GM12878 (cell line): ENCODE results near the gene CACNA1E.

ENCODE experiments used
- BCL3 ChIP-seq: IDR thresholded peaks from 2 replicates; pipeline ENCODE4 v1.6.1; 2011; ENCODE audit warnings: borderline replicate concordance, low read depth, mild to moderate bottlenecking, moderate library complexity, low read length; ENCODE audit not compliant: insufficient read depth, poor library complexity, severe bottlenecking
- CBFB ChIP-seq: IDR thresholded peaks from 2 replicates; pipeline ENCODE4 v1.6.1; 2016; ENCODE audit warnings: antibody characterized with exemption, low read depth
- CTCF ChIP-seq, 3 experiments: IDR thresholded peaks in 2 of 3; conservative IDR thresholded peaks in 1 of 3; 2 replicates each; pipeline ENCODE4 v1.5.1; 2011; ENCODE audit warnings: low read depth in 3 of 3, low read length in 3 of 3, mild to moderate bottlenecking in 3 of 3, control low read depth in 2 of 3, moderate library complexity in 2 of 3, inconsistent platforms in 1 of 3, mixed read lengths in 1 of 3; ENCODE audit not compliant: control insufficient read depth in 2 of 3, insufficient read depth in 1 of 3; ENCODE audit errors: extremely low read depth in 1 of 3
- EGR1 ChIP-seq, 2 experiments: IDR thresholded peaks; 1 replicate in 1 of 2; 2 replicates in 1 of 2; pipeline ENCODE4 v1.6.1; 2011 to 2012; ENCODE audit warnings: low read depth in 2 of 2, low read length in 2 of 2, borderline replicate concordance in 1 of 2, mild to moderate bottlenecking in 1 of 2, moderate library complexity in 1 of 2
- JUND ChIP-seq: IDR thresholded peaks from 2 replicates; pipeline ENCODE4 v1.6.1; 2012; ENCODE audit warnings: low read depth, mild to moderate bottlenecking, low read length, improper control_type of control experiment, moderate library complexity
- MAX ChIP-seq: IDR thresholded peaks from 2 replicates; pipeline ENCODE4 v1.6.1; 2012; ENCODE audit warnings: low read depth, low read length, improper control_type of control experiment
- NFYA ChIP-seq: IDR thresholded peaks from 2 replicates; pipeline ENCODE4 v1.6.1; 2011; ENCODE audit warnings: low read depth, mild to moderate bottlenecking, low read length, improper control_type of control experiment, borderline replicate concordance
- SP1 ChIP-seq: IDR thresholded peaks from one replicate; pipeline ENCODE4 v1.6.1; 2011; ENCODE audit warnings: low read depth, low read length
- USF1 ChIP-seq: IDR thresholded peaks from 2 replicates; pipeline ENCODE4 v1.6.1; 2011; ENCODE audit warnings: borderline replicate concordance, low read depth, mild to moderate bottlenecking, moderate library complexity, mixed read lengths, low read length; ENCODE audit not compliant: insufficient read depth; ENCODE audit errors: extremely low read length

- TF ChIP-seq JUND (no peak), MAX (no peak), EGR1 (IDR thresholded peaks at IDR 0.05; ENCODE audit: borderline replicate concordance in 1 of 2, low read depth in 2 of 2, low read length in 2 of 2) (no peak), SP1 (no peak), NFYA (no peak), CBFB (no peak), USF1 (no peak), CTCF (IDR thresholded peaks at IDR 0.05 in 2 of 3, conservative IDR thresholded peaks at IDR 0.05 in 1 of 3; ENCODE audit: control insufficient read depth in 2 of 3, extremely low read depth in 1 of 3, insufficient read depth in 1 of 3, low read depth in 3 of 3, low read length in 3 of 3) (no peak), BCL3 (no peak)
These were observed 49.4 kb upstream of the CACNA1E start for GRCh38 chr1:181433931-181434330.
